ENCODE measurements around the gene RAP1A.

GRCh38 chr1:111591937-111592336 lies 27.7 kb upstream of the RAP1A start:
- TF ChIP-seq EZH2 (IDR thresholded peaks at IDR 0.05; ENCODE audit: insufficient read depth, poor library complexity, severe bottlenecking) (no peak), EZH2phosphoT487 (IDR thresholded peaks at IDR 0.05; ENCODE audit: insufficient read depth, low read depth) (no peak)

Measured in GM23248 (cell line).